ENCODE data around the gene PTPRN2.

The PTPRN2 gene

DNA sequence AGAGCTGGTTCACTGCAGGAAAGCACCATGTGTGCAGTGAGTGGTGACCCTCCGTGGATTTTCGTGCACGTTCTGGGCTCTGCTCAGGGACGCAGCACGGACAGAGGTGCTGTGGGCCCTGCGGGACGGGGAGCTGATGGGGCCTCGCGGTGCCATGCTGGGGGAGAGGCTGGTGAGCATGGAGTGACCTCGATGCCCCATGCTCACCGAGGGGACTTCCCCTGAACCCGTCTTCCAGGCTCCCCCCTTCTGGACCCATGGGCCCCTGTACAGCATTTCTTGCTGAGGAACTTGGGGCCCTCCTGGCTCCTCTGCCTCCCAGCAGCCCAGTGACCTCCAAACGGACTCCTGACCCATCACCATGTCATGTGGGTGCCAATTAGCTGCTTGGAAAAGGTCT lies 997.1 kb downstream of the PTPRN2 start:
- H3K27ac ChIP-seq, result no peak overlapping the region
- no peak for TF ChIP-seq ZFX (IDR thresholded peaks at IDR 0.05; ENCODE audit: borderline replicate concordance)
- TF ChIP-seq, protein P1, sequence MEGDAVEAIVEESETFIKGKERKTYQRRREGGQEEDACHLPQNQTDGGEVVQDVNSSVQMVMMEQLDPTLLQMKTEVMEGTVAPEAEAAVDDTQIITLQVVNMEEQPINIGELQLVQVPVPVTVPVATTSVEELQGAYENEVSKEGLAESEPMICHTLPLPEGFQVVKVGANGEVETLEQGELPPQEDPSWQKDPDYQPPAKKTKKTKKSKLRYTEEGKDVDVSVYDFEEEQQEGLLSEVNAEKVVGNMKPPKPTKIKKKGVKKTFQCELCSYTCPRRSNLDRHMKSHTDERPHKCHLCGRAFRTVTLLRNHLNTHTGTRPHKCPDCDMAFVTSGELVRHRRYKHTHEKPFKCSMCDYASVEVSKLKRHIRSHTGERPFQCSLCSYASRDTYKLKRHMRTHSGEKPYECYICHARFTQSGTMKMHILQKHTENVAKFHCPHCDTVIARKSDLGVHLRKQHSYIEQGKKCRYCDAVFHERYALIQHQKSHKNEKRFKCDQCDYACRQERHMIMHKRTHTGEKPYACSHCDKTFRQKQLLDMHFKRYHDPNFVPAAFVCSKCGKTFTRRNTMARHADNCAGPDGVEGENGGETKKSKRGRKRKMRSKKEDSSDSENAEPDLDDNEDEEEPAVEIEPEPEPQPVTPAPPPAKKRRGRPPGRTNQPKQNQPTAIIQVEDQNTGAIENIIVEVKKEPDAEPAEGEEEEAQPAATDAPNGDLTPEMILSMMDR (IDR thresholded peaks at IDR 0.05), result no peak

- no peak for TF ChIP-seq ZFX (IDR thresholded peaks at IDR 0.05; ENCODE audit: borderline replicate concordance)
- TF ChIP-seq, protein P1 (IDR thresholded peaks at IDR 0.05), result no peak
- H3K27ac ChIP-seq, result no peak overlapping the region
These were observed 997.9 kb downstream of the PTPRN2 start for GRCh38 chr7:157589680-157590079.

DNA sequence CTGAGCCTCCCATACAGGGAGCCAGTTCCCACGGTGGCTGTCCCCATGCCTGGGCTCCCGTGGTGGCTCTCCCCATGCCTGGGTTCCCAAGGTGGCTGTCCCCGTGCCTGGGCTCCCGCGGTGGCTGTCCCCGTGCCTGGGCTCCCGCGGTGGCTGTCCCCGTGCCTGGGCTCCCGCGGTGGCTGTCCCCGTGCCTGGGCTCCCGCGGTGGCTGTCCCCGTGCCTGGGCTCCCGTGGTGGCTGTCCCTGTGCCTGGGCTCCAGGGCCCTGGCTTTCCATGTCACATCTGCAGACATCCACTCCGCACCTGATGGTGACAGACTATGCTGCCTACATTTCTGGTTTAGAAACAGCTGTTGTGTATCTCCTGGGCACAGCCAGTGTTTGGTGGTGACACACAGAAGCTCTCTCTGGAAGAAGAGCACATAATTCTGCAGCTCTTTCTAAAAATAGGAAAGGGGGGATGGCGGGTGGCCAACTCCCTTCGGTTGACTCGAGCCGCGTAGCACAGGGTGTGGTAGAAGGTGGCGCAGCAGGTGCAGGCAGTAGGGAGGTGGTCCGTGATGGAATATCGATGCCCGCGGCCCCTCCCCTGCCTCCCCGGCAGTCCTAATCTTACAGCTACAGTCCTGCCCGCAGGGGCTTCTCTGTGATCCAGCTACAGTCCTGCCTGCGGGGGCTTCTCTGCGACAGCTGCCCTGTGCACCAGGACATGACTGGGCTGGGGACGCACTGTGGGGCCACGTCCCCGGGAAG lies 999.6 kb downstream of the PTPRN2 start:
- no peak overlapping the region for H3K27ac ChIP-seq
- TF ChIP-seq, protein P1 (IDR thresholded peaks at IDR 0.05), result no peak
- no peak for TF ChIP-seq ZFX (IDR thresholded peaks at IDR 0.05; ENCODE audit: borderline replicate concordance)

- H3K27ac ChIP-seq, result no peak overlapping the region
- TF ChIP-seq, protein P1 (IDR thresholded peaks at IDR 0.05), result no peak
- no peak for TF ChIP-seq ZFX (IDR thresholded peaks at IDR 0.05; ENCODE audit: borderline replicate concordance)
These were observed 1000.4 kb downstream of the PTPRN2 start for GRCh38 chr7:157587051-157587804.

DNA sequence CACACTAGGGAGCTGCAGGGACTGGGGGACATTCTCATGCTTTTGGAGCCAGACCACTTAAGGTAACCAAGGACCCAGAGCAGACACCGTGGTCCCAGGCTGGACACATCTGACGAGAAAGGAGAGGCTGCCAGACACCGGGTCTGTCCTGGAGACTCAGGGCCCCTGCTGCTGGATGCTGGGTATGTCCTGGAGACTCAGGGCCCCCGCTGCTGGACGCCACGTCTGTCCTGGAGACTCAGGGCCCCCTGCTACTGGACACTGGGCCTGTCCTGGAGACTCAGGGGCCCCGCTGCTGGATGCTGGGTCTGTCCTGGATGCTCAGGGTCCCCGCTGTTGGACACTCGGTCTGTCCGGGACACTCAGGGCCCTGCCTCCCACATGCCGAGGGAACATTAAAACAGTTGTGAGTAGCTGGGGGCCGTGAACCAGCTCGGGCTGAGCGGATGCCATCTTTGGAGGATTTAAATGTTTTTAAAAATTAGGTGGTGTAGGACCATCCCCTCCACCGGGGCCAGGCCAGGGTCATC lies 1001.1 kb downstream of the PTPRN2 start:
- TF ChIP-seq, protein P1 (IDR thresholded peaks at IDR 0.05), result no peak
- TF ChIP-seq ZFX (IDR thresholded peaks at IDR 0.05; ENCODE audit: borderline replicate concordance), result no peak
- H3K27ac ChIP-seq, result no peak overlapping the region

DNA sequence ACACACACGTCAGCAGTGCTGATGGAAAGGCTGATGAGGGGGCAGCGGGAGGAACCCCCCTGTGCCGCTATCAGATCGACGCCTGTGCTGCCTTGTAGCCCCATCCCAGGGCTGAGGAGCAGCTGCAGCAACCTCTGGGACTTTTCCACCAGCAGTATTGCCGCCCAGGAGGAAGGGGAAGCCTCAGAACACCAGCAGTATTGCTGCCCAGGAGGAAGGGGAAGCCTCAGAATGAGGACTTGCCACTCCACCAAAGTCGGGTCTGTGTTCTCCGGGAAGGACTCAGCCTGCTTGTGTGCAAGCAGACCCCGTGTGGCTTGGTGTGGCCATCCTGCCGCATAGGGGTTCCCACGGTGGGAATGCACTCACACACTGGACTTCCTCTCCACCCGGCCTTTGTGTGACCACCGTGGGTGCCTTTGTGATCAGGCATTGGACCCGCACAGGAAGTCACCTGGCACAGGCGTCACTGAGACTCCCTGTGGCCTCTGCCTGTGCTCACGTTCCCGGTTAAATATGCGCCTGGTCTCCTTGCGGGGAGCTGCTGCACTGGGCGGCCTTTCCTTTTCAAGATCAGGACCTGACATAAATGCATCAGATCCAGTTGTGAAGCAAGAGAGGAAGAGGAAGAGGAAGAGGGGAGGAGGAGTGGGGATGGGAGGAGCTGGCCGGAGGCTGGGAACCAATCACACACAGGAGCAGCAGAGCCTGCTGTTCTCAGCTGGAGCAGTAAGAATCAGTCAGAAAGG lies 1002.3 kb downstream of the PTPRN2 start:
- TF ChIP-seq, protein P1 (IDR thresholded peaks at IDR 0.05), result no peak
- no peak overlapping the region for H3K27ac ChIP-seq
